ENCODE results near the gene GLT8D2. TPM values are rescaled to one million over a fixed set of nuclear protein-coding genes. Genes with fewer than 3 reads are reported as not detected.

Gene GLT8D2
- total RNA-seq, 3 donors from 2014 or later (not counting 1 experiment from before 2014, with no cell fraction given): 0.19 to 0.48 (median 0.32) TPM

GRCh38 chr12:103952497-103952896 lies 97.5 kb downstream of the GLT8D2 start:
- H3K27me3 Mint-ChIP-seq (ENCODE audit: low read depth in 2 of 2): no peaks in the 10 kb centered on the region
- H3K4me3 Mint-ChIP-seq: no peak overlapping the region
- H3K27ac Mint-ChIP-seq: peak overlapping the region in 1 of 2 donors; percentile 5
- peaks cover 16% of the 10 kb centered on the region for H3K4me1 ChIP-seq (ENCODE audit: control insufficient read depth, insufficient read depth, low read length)
- H3K9me3 Mint-ChIP-seq: no peaks in the 10 kb centered on the region
- H3K4me3 ChIP-seq (ENCODE audit: low read length): no peak overlapping the region
- H3K36me3 Mint-ChIP-seq: peaks cover 7% of the 10 kb centered on the region
- H3K36me3 ChIP-seq (ENCODE audit: control insufficient read depth, insufficient read depth, low read length): peaks cover 62% of the 10 kb centered on the region
- ATAC-seq (no peak), DNase-seq (no peak)
- no peak for TF ChIP-seq CTCF (IDR thresholded peaks at IDR 0.05)
- WGBS (ENCODE audit: insufficient coverage): no CpG with 5 or more reads among the region's 1 CpG
- intact Hi-C loops (cut with micrococcal nuclease): no loop called here
- no peaks in the 10 kb centered on the region for H3K9me3 ChIP-seq (ENCODE audit: control insufficient read depth, insufficient read depth, low read length)
- H3K4me1 Mint-ChIP-seq: peaks cover 28 to 40% of the 10 kb centered on the region in 2 donors
- no peak overlapping the region for H3K27ac ChIP-seq (ENCODE audit: low read length)
- H3K27me3 ChIP-seq (ENCODE audit: control insufficient read depth, insufficient read depth, low read length): no peaks in the 10 kb centered on the region

GRCh38 chr12:103948746-103949406 lies 101.1 kb downstream of the GLT8D2 start:
- Histone ChIP-seq H3K4me3 (ENCODE audit: low read length) (no peak overlapping the region), H3K36me3 (ENCODE audit: control insufficient read depth, insufficient read depth, low read length) (peaks cover 88% of the 10 kb centered on the region), H3K27me3 (ENCODE audit: control insufficient read depth, insufficient read depth, low read length) (no peaks in the 10 kb centered on the region), H3K27ac (ENCODE audit: low read length) (no peak overlapping the region), H3K9me3 (ENCODE audit: control insufficient read depth, insufficient read depth, low read length) (no peaks in the 10 kb centered on the region), H3K4me1 (ENCODE audit: control insufficient read depth, insufficient read depth, low read length) (no peaks in the 10 kb centered on the region)
- Mint-ChIP-seq H3K27ac (peak overlapping the region; percentile 25 to 69), H3K4me3 (no peak overlapping the region), H3K27me3 (ENCODE audit: low read depth in 2 of 2) (no peaks in the 10 kb centered on the region), H3K9me3 (no peaks in the 10 kb centered on the region), H3K4me1 (peaks cover 4 to 19% of the 10 kb centered on the region in 2 donors), H3K36me3 (peaks cover 27% of the 10 kb centered on the region)
- TF ChIP-seq CTCF (IDR thresholded peaks at IDR 0.05): no peak
- DNase-seq: no peak
- intact Hi-C loops (cut with micrococcal nuclease): no loop called here
- 84% methylated on average over 10 of the region's 13 CpGs for WGBS (ENCODE audit: insufficient coverage)
- ATAC-seq: no peak

- Mint-ChIP-seq H3K4me1 (peaks cover 4 to 12% of the 10 kb centered on the region in 2 donors), H3K9me3 (no peaks in the 10 kb centered on the region), H3K27me3 (ENCODE audit: low read depth in 2 of 2) (no peaks in the 10 kb centered on the region), H3K27ac (peak overlapping the region; percentile 25 to 69), H3K36me3 (peaks cover 35% of the 10 kb centered on the region), H3K4me3 (no peak overlapping the region)
- Histone ChIP-seq H3K27ac (ENCODE audit: low read length) (no peak overlapping the region), H3K9me3 (ENCODE audit: control insufficient read depth, insufficient read depth, low read length) (no peaks in the 10 kb centered on the region), H3K4me1 (ENCODE audit: control insufficient read depth, insufficient read depth, low read length) (no peaks in the 10 kb centered on the region), H3K4me3 (ENCODE audit: low read length) (no peak overlapping the region), H3K36me3 (ENCODE audit: control insufficient read depth, insufficient read depth, low read length) (peaks cover 89% of the 10 kb centered on the region), H3K27me3 (ENCODE audit: control insufficient read depth, insufficient read depth, low read length) (no peaks in the 10 kb centered on the region)
- ATAC-seq: no peak
- intact Hi-C loops (cut with micrococcal nuclease): no loop called here
- no peak for TF ChIP-seq CTCF (IDR thresholded peaks at IDR 0.05)
- no peak for DNase-seq
- 90% methylated on average over 7 of the region's 7 CpGs for WGBS (ENCODE audit: insufficient coverage)
These were observed 102.0 kb downstream of the GLT8D2 start for GRCh38 chr12:103947871-103948555.
